ENCODE data around the gene COX19.
"Not testable (repeated sequence)": the region's sequence is repeated elsewhere in the genome, so short reads cannot be mapped to it uniquely, and the experiment has no call there.

COX19 gene

GRCh38 chr7:939843-940242, 35.5 kb downstream of the COX19 start:
- no peak for DNase-seq

GRCh38 chr7:938546-939185, 36.7 kb downstream of the COX19 start:
- DNase-seq, result no peak

GRCh38 chr7:937856-938484, 37.4 kb downstream of the COX19 start:
- DNase-seq, result no peak

- DNase-seq, result no peak
These were observed 38.8 kb downstream of the COX19 start for GRCh38 chr7:936386-937054.

- no peak for DNase-seq
These were observed 39.4 kb downstream of the COX19 start for GRCh38 chr7:935874-936385.

- no peak for DNase-seq
These were observed 40.0 kb downstream of the COX19 start for GRCh38 chr7:935164-935873.

GRCh38 chr7:934469-935163, 40.7 kb downstream of the COX19 start:
- no peak for DNase-seq

- DNase-seq, result no peak
These were observed 42.7 kb downstream of the COX19 start for GRCh38 chr7:932651-932975.

GRCh38 chr7:931871-932650, 43.3 kb downstream of the COX19 start:
- DNase-seq, result no peak

- DNase-seq, result no peak
These were observed 44.2 kb downstream of the COX19 start for GRCh38 chr7:930975-931758.

- no peak for DNase-seq
These were observed 46.0 kb downstream of the COX19 start for GRCh38 chr7:929311-929711.

GRCh38 chr7:927031-927671, 48.2 kb downstream of the COX19 start:
- no peak for DNase-seq

- DNase-seq, result no peak
These were observed 49.0 kb downstream of the COX19 start for GRCh38 chr7:926061-927030.

GRCh38 chr7:925601-926000, 49.7 kb downstream of the COX19 start:
- no peak for DNase-seq

GRCh38 chr7:924541-925231, 50.7 kb downstream of the COX19 start:
- DNase-seq, result no peak

- not testable (repeated sequence) for DNase-seq
These were observed 51.3 kb downstream of the COX19 start for GRCh38 chr7:924042-924441.

GRCh38 chr7:923108-924041, 52.0 kb downstream of the COX19 start:
- peak; percentile 92 for DNase-seq
